ENCODE measurements around the gene LRIG2. TPM values are rescaled to one million over a fixed set of nuclear protein-coding genes. Genes with fewer than 3 reads are reported as not detected.

The LRIG2 gene
- total and polyA plus RNA-seq, 4 donors: 1.3 to 11.9 (median 6.0) TPM

GRCh38 chr1:113094506-113094905, 21.5 kb downstream of the LRIG2 start:
- H3K36me3 ChIP-seq (ENCODE audit: control insufficient read depth in 4 of 4, insufficient read depth in 3 of 4, low read depth in 1 of 4, low read length in 3 of 4): peaks cover 2 to 45% (median 36%) of the 10 kb centered on the region in 4 donors
- peaks cover 0 to 5% (median under 1%) of the 10 kb centered on the region in 4 donors for H3K4me1 ChIP-seq (ENCODE audit: control insufficient read depth in 4 of 4, insufficient read depth in 4 of 4, low read length in 3 of 4)
- no peak for DNase-seq (ENCODE audit: low spot score)
- H3K4me3 ChIP-seq (ENCODE audit: low read depth in 1 of 3, low read length in 3 of 3): no peak overlapping the region
- no peaks in the 10 kb centered on the region for H3K27me3 ChIP-seq (ENCODE audit: control insufficient read depth in 4 of 4, insufficient read depth in 4 of 4, low read length in 3 of 4)
- no peak overlapping the region for H3K27ac ChIP-seq (ENCODE audit: low read depth in 1 of 2, low read length in 2 of 2)
- H3K9me3 ChIP-seq (ENCODE audit: control insufficient read depth in 4 of 4, low read length in 3 of 4): no peaks in the 10 kb centered on the region
- TF ChIP-seq SP1 (IDR thresholded peaks at IDR 0.05) (no peak), ZBTB33 (IDR thresholded peaks at IDR 0.05) (no peak), GABPA (IDR thresholded peaks at IDR 0.05 in 1 of 2, conservative IDR thresholded peaks at IDR 0.05 in 1 of 2) (no peak), ATF3 (IDR thresholded peaks at IDR 0.05) (no peak), RAD21 (IDR thresholded peaks at IDR 0.05) (no peak), REST (IDR thresholded peaks at IDR 0.05) (no peak), FOXA2 (IDR thresholded peaks at IDR 0.05) (no peak), NR2F2 (IDR thresholded peaks at IDR 0.05) (no peak), HNF4A (conservative IDR thresholded peaks at IDR 0.05) (no peak), MAX (IDR thresholded peaks at IDR 0.05) (no peak), CTCF (IDR thresholded peaks at IDR 0.05; ENCODE audit: low read depth, low read length, missing input control) (no peak)
- WGBS: 97% methylated on average over 4 of the region's 4 CpGs
- no peak overlapping the region for H3K9ac ChIP-seq (ENCODE audit: low read depth in 1 of 2, low read length in 2 of 2)

- TF ChIP-seq YY1 (IDR thresholded peaks at IDR 0.05): no peak
- no peak for TF ChIP-seq TAF1 (conservative IDR thresholded peaks at IDR 0.05)
- Histone ChIP-seq H3K4me1 (ENCODE audit: control insufficient read depth in 4 of 4, insufficient read depth in 4 of 4, low read length in 3 of 4) (peaks cover 0 to 5% (median under 1%) of the 10 kb centered on the region in 4 donors), H3K9ac (ENCODE audit: low read depth in 1 of 2, low read length in 2 of 2) (no peak overlapping the region), H3K27ac (ENCODE audit: low read depth in 1 of 2, low read length in 2 of 2) (no peak overlapping the region), H3K9me3 (ENCODE audit: control insufficient read depth in 4 of 4, low read length in 3 of 4) (no peaks in the 10 kb centered on the region), H3K27me3 (ENCODE audit: control insufficient read depth in 4 of 4, insufficient read depth in 4 of 4, low read length in 3 of 4) (no peaks in the 10 kb centered on the region), H3K36me3 (ENCODE audit: control insufficient read depth in 4 of 4, insufficient read depth in 3 of 4, low read depth in 1 of 4, low read length in 3 of 4) (peaks cover 3 to 55% (median 43%) of the 10 kb centered on the region in 4 donors), H3K4me3 (ENCODE audit: low read depth in 1 of 3, low read length in 3 of 3) (no peak overlapping the region)
- 92% methylated on average over 5 of the region's 5 CpGs for WGBS
- DNase-seq (ENCODE audit: low spot score): no peak
These were observed 22.9 kb downstream of the LRIG2 start for GRCh38 chr1:113095790-113096455.
